ENCODE data around the gene ARL5A.
"Not testable (repeated sequence)": the region's sequence is repeated elsewhere in the genome, so short reads cannot be mapped to it uniquely, and the experiment has no call there.

ARL5A gene

GRCh38 chr2:151805343-151805742 lies 22.9 kb downstream of the ARL5A start:
- no peak for DNase-seq (ENCODE audit: insufficient read length, low spot score)
- TF ChIP-seq TAF1 (IDR thresholded peaks at IDR 0.05; ENCODE audit: low read depth, low read length) (no peak), POLR2AphosphoS5 (IDR thresholded peaks at IDR 0.05; ENCODE audit: low read depth, low read length) (no peak), SPI1 (IDR thresholded peaks at IDR 0.05; ENCODE audit: low read depth, low read length) (no peak), POLR2A (IDR thresholded peaks at IDR 0.05; ENCODE audit: low read depth, low read length) (no peak), PAX5 (IDR thresholded peaks at IDR 0.05; ENCODE audit: insufficient read depth, low read length, severe bottlenecking) (no peak), POU2F2 (IDR thresholded peaks at IDR 0.05; ENCODE audit: low read depth, low read length) (no peak)
- FAIRE-seq = no peak

- TF ChIP-seq POLR2A (IDR thresholded peaks at IDR 0.05; ENCODE audit: low read depth, low read length) = no peak
- TF ChIP-seq POU2F2 (IDR thresholded peaks at IDR 0.05; ENCODE audit: low read depth, low read length) = no peak
- no peak for FAIRE-seq
- no peak for DNase-seq (ENCODE audit: insufficient read length, low spot score)
Measured at GRCh38 chr2:151803811-151804210, 24.4 kb downstream of the ARL5A start.

- DNase-seq (ENCODE audit: insufficient read length, low spot score) (no peak), FAIRE-seq (no peak)
- TF ChIP-seq SPI1 (IDR thresholded peaks at IDR 0.05; ENCODE audit: low read depth, low read length) (no peak), POU2F2 (IDR thresholded peaks at IDR 0.05; ENCODE audit: low read depth, low read length) (no peak), TAF1 (IDR thresholded peaks at IDR 0.05; ENCODE audit: low read depth, low read length) (no peak), POLR2AphosphoS5 (IDR thresholded peaks at IDR 0.05; ENCODE audit: low read depth, low read length) (no peak), POLR2A (IDR thresholded peaks at IDR 0.05; ENCODE audit: low read depth, low read length) (no peak), PAX5 (IDR thresholded peaks at IDR 0.05; ENCODE audit: insufficient read depth, low read length, severe bottlenecking) (no peak)
Measured at GRCh38 chr2:151802315-151802714, 25.9 kb downstream of the ARL5A start.

- TF ChIP-seq POU2F2 (IDR thresholded peaks at IDR 0.05; ENCODE audit: low read depth, low read length) (no peak), SPI1 (IDR thresholded peaks at IDR 0.05; ENCODE audit: low read depth, low read length) (no peak), POLR2A (IDR thresholded peaks at IDR 0.05; ENCODE audit: low read depth, low read length) (no peak)
- no peak for DNase-seq (ENCODE audit: insufficient read length, low spot score)
- FAIRE-seq = no peak
Measured at GRCh38 chr2:151799886-151800292, 28.3 kb downstream of the ARL5A start.

- no peak for TF ChIP-seq POLR2A (IDR thresholded peaks at IDR 0.05; ENCODE audit: low read depth, low read length)
- TF ChIP-seq POU2F2 (IDR thresholded peaks at IDR 0.05; ENCODE audit: low read depth, low read length) = no peak
- no peak for TF ChIP-seq SPI1 (IDR thresholded peaks at IDR 0.05; ENCODE audit: low read depth, low read length)
- TF ChIP-seq PAX5 (IDR thresholded peaks at IDR 0.05; ENCODE audit: insufficient read depth, low read length, severe bottlenecking) = no peak
- no peak for TF ChIP-seq TAF1 (IDR thresholded peaks at IDR 0.05; ENCODE audit: low read depth, low read length)
- no peak for TF ChIP-seq POLR2AphosphoS5 (IDR thresholded peaks at IDR 0.05; ENCODE audit: low read depth, low read length)
- FAIRE-seq = peak; percentile 72
- DNase-seq (ENCODE audit: insufficient read length, low spot score) = no peak
Measured at GRCh38 chr2:151796774-151797173, 31.4 kb downstream of the ARL5A start.

GRCh38 chr2:151795646-151796240 lies 32.5 kb downstream of the ARL5A start:
- DNase-seq (ENCODE audit: insufficient read length, low spot score) (no peak), FAIRE-seq (no peak)
- no peak for TF ChIP-seq PAX5 (IDR thresholded peaks at IDR 0.05; ENCODE audit: insufficient read depth, low read length, severe bottlenecking)
- TF ChIP-seq SPI1 (IDR thresholded peaks at IDR 0.05; ENCODE audit: low read depth, low read length) = no peak
- TF ChIP-seq POU2F2 (IDR thresholded peaks at IDR 0.05; ENCODE audit: low read depth, low read length) = no peak

GRCh38 chr2:151794422-151794821 lies 33.8 kb downstream of the ARL5A start:
- FAIRE-seq; DNase-seq (ENCODE audit: insufficient read length, low spot score): not testable (repeated sequence)

GRCh38 chr2:151793123-151793522 lies 35.1 kb downstream of the ARL5A start:
- TF ChIP-seq SPI1 (IDR thresholded peaks at IDR 0.05; ENCODE audit: low read depth, low read length) (no peak), POLR2AphosphoS5 (IDR thresholded peaks at IDR 0.05; ENCODE audit: low read depth, low read length) (no peak)
- no peak for FAIRE-seq
- DNase-seq (ENCODE audit: insufficient read length, low spot score) = no peak

GRCh38 chr2:151792589-151792988 lies 35.6 kb downstream of the ARL5A start:
- FAIRE-seq (no peak), DNase-seq (ENCODE audit: insufficient read length, low spot score) (no peak)
- TF ChIP-seq POLR2A (IDR thresholded peaks at IDR 0.05; ENCODE audit: low read depth, low read length) (no peak), SPI1 (IDR thresholded peaks at IDR 0.05; ENCODE audit: low read depth, low read length) (no peak), PAX5 (IDR thresholded peaks at IDR 0.05; ENCODE audit: insufficient read depth, low read length, severe bottlenecking) (no peak), TAF1 (IDR thresholded peaks at IDR 0.05; ENCODE audit: low read depth, low read length) (no peak), POU2F2 (IDR thresholded peaks at IDR 0.05; ENCODE audit: low read depth, low read length) (no peak), POLR2AphosphoS5 (IDR thresholded peaks at IDR 0.05; ENCODE audit: low read depth, low read length) (no peak)

GRCh38 chr2:151791545-151791944 lies 36.7 kb downstream of the ARL5A start:
- no peak for FAIRE-seq
- DNase-seq (ENCODE audit: insufficient read length, low spot score) = no peak
- TF ChIP-seq SPI1 (IDR thresholded peaks at IDR 0.05; ENCODE audit: low read depth, low read length) (no peak), POLR2AphosphoS5 (IDR thresholded peaks at IDR 0.05; ENCODE audit: low read depth, low read length) (no peak), TAF1 (IDR thresholded peaks at IDR 0.05; ENCODE audit: low read depth, low read length) (no peak), POU2F2 (IDR thresholded peaks at IDR 0.05; ENCODE audit: low read depth, low read length) (no peak), POLR2A (IDR thresholded peaks at IDR 0.05; ENCODE audit: low read depth, low read length) (no peak), PAX5 (IDR thresholded peaks at IDR 0.05; ENCODE audit: insufficient read depth, low read length, severe bottlenecking) (no peak)

- FAIRE-seq (peak; percentile 20), DNase-seq (ENCODE audit: insufficient read length, low spot score) (no peak)
- TF ChIP-seq POLR2A (IDR thresholded peaks at IDR 0.05; ENCODE audit: low read depth, low read length) (no peak), POU2F2 (IDR thresholded peaks at IDR 0.05; ENCODE audit: low read depth, low read length) (no peak), TAF1 (IDR thresholded peaks at IDR 0.05; ENCODE audit: low read depth, low read length) (no peak), POLR2AphosphoS5 (IDR thresholded peaks at IDR 0.05; ENCODE audit: low read depth, low read length) (no peak), SPI1 (IDR thresholded peaks at IDR 0.05; ENCODE audit: low read depth, low read length) (no peak), PAX5 (IDR thresholded peaks at IDR 0.05; ENCODE audit: insufficient read depth, low read length, severe bottlenecking) (no peak)
Measured at GRCh38 chr2:151790689-151791088, 37.5 kb downstream of the ARL5A start.

All from GM12891 (cell line).